OCI-LY3 (cell line): ENCODE data around the gene HMGB2.

Experiments used
- H2AFZ ChIP-seq: fragments of 200-600, 300-600 bp; shearing (Covaris generic); 2 replicates; pipeline ENCODE4 v1.6.0; 2014; ENCODE audit warnings: antibody characterized with exemption, low read depth, low read length
- H3K27ac ChIP-seq: fragments of 200-600, 300-600 bp; sonication (generic); 2 replicates; pipeline ENCODE4 v1.5.1; 2014; ENCODE audit warnings: mild to moderate bottlenecking, low read length, moderate library complexity, mixed read lengths
- H3K27me3 ChIP-seq: fragments of 200-600, 300-600 bp; sonication (generic); 2 replicates; pipeline ENCODE4 v1.6.1; 2014; ENCODE audit warnings: low read depth, low read length, mixed read lengths
- H3K36me3 ChIP-seq: fragments of 200-600, 300-600 bp; sonication (generic); replicated peaks from 2 replicates; pipeline ENCODE3; 2014; ENCODE audit warnings: low read depth, low read length, mixed read lengths
- H3K4me1 ChIP-seq: fragments of 300-600, 200-600 bp; sonication (generic); 2 replicates; pipeline ENCODE4 v1.6.1; 2014; ENCODE audit warnings: low read length, mixed read lengths
- H3K4me2 ChIP-seq: fragments of 200-600, 300-600 bp; sonication (generic); 2 replicates; pipeline ENCODE4 v1.6.1; 2014; ENCODE audit warnings: low read length, mixed read lengths
- H3K4me3 ChIP-seq: fragments of 300-600, 200-600 bp; sonication (generic); 2 replicates; pipeline ENCODE4 v1.5.1; 2014; ENCODE audit warnings: antibody characterized with exemption, mild to moderate bottlenecking, low read length, moderate library complexity
- H3K79me2 ChIP-seq: fragments of 300-600, 200-600 bp; shearing (Covaris generic); 2 replicates; pipeline ENCODE4 v1.6.1; 2014; ENCODE audit warnings: mild to moderate bottlenecking, low read length, mixed read lengths
- H3K9ac ChIP-seq: fragments of 300-600, 200-600 bp; shearing (Covaris generic); 2 replicates; pipeline ENCODE4 v1.6.0; 2014; ENCODE audit warnings: mild to moderate bottlenecking, low read length, moderate library complexity
- H3K9me3 ChIP-seq: fragments of 200-600, 300-600 bp; shearing (Covaris generic); 2 replicates; pipeline ENCODE4 v1.6.1; 2014; ENCODE audit warnings: low read length, mixed read lengths; ENCODE audit not compliant: insufficient read depth
- H4K20me1 ChIP-seq: fragments of 200-600, 300-600 bp; sonication (generic); 2 replicates; pipeline ENCODE4 v1.6.1; 2016; ENCODE audit warnings: low read length, mixed read lengths; ENCODE audit not compliant: insufficient read depth
- CTCF ChIP-seq: fragments of 200-600, 300-600 bp; sonication (generic); IDR thresholded peaks from 2 replicates; pipeline ENCODE4 v1.5.1; 2014; ENCODE audit warnings: antibody characterized with exemption, low read length, low read depth
- EZH2phosphoT487 ChIP-seq: fragments of 200-600 bp; shearing (Covaris generic); IDR thresholded peaks from 2 replicates; pipeline ENCODE4 v1.6.1; 2018; ENCODE audit warnings: antibody characterized with exemption, mixed run types, low read depth

HMGB2 gene

GRCh38 chr4:173330590-173330989, 3.6 kb downstream of the HMGB2 start:
- Histone ChIP-seq H3K27me3 (no peaks in the 10 kb centered on the region), H2AFZ (no peak overlapping the region), H3K27ac (no peak overlapping the region), H3K4me1 (peaks cover 13% of the 10 kb centered on the region), H3K4me3 (no peak overlapping the region), H3K79me2 (peaks cover 52% of the 10 kb centered on the region), H3K36me3 (peaks cover 72% of the 10 kb centered on the region), H3K4me2 (no peak overlapping the region), H3K9me3 (no peaks in the 10 kb centered on the region), H4K20me1 (peaks cover 15% of the 10 kb centered on the region), H3K9ac (no peak overlapping the region)
- no peak for TF ChIP-seq EZH2phosphoT487
- TF ChIP-seq CTCF = no peak

GRCh38 chr4:173328236-173328901, 5.8 kb downstream of the HMGB2 start:
- Histone ChIP-seq H2AFZ (no peak overlapping the region), H3K36me3 (peaks cover 81% of the 10 kb centered on the region), H3K79me2 (peaks cover 35% of the 10 kb centered on the region), H3K4me3 (no peak overlapping the region), H3K27me3 (no peaks in the 10 kb centered on the region), H3K27ac (no peak overlapping the region), H3K9ac (no peak overlapping the region), H4K20me1 (peaks cover 20% of the 10 kb centered on the region), H3K9me3 (no peaks in the 10 kb centered on the region), H3K4me2 (no peak overlapping the region), H3K4me1 (peaks cover 13% of the 10 kb centered on the region)
- TF ChIP-seq CTCF (no peak), EZH2phosphoT487 (no peak)

GRCh38 chr4:173325007-173325736, 9.0 kb downstream of the HMGB2 start:
- Histone ChIP-seq H4K20me1 (peaks cover 5% of the 10 kb centered on the region; the same call in 1 of the 2 replicates), H3K4me2 (no peak overlapping the region), H3K27ac (peak overlapping the region; percentile 6; the same call in 1 of the 2 replicates), H3K9ac (no peak overlapping the region), H3K9me3 (no peaks in the 10 kb centered on the region), H3K4me3 (no peak overlapping the region), H2AFZ (no peak overlapping the region), H3K4me1 (no peaks in the 10 kb centered on the region), H3K79me2 (peaks cover 5% of the 10 kb centered on the region; the same call in 1 of the 2 replicates), H3K27me3 (no peaks in the 10 kb centered on the region), H3K36me3 (peaks cover 82% of the 10 kb centered on the region)
- no peak for TF ChIP-seq CTCF
- no peak for TF ChIP-seq EZH2phosphoT487

GRCh38 chr4:173319696-173320095, 14.5 kb downstream of the HMGB2 start:
- H3K27ac ChIP-seq = no peak overlapping the region
- peaks cover 58% of the 10 kb centered on the region for H3K36me3 ChIP-seq
- H2AFZ ChIP-seq = no peak overlapping the region
- no peak for TF ChIP-seq CTCF
- TF ChIP-seq EZH2phosphoT487 = no peak
- no peaks in the 10 kb centered on the region for H3K9me3 ChIP-seq
- no peaks in the 10 kb centered on the region for H3K27me3 ChIP-seq
- H3K4me1 ChIP-seq = no peaks in the 10 kb centered on the region
- no peaks in the 10 kb centered on the region for H3K79me2 ChIP-seq
- no peak overlapping the region for H3K4me3 ChIP-seq
- no peaks in the 10 kb centered on the region; the same call in 1 of the 2 replicates for H4K20me1 ChIP-seq
- H3K9ac ChIP-seq = no peak overlapping the region
- H3K4me2 ChIP-seq = no peak overlapping the region
